HG03342 (cell line): ENCODE results near the gene NFYC.

ENCODE experiments used
- ATAC-seq: cut with Tn5 transposase; IDR thresholded peaks from one replicate; pipeline ENCODE4 v1.9.1; 2021; ENCODE audit warnings: mild to moderate bottlenecking, moderate library complexity; ENCODE audit not compliant: unreplicated experiment

The NFYC gene

GRCh38 chr1:40734882-40735628 lies 43.6 kb downstream of the NFYC start:
- no peak for ATAC-seq

GRCh38 chr1:40736085-40736531 lies 44.6 kb downstream of the NFYC start:
- no peak for ATAC-seq

GRCh38 chr1:40738831-40739230 lies 47.3 kb downstream of the NFYC start:
- no peak for ATAC-seq

GRCh38 chr1:40739455-40740008 lies 48.0 kb downstream of the NFYC start:
- no peak for ATAC-seq

GRCh38 chr1:40740039-40740996 lies 48.8 kb downstream of the NFYC start:
- no peak for ATAC-seq

- no peak for ATAC-seq
Measured at GRCh38 chr1:40740997-40741736, 49.7 kb downstream of the NFYC start.

GRCh38 chr1:40742363-40743061 lies 51.0 kb downstream of the NFYC start:
- ATAC-seq = no peak

- ATAC-seq = no peak
Measured at GRCh38 chr1:40743452-40743851, 51.9 kb downstream of the NFYC start.

- ATAC-seq = no peak
Measured at GRCh38 chr1:40743860-40744259, 52.4 kb downstream of the NFYC start.

- no peak for ATAC-seq
Measured at GRCh38 chr1:40745176-40745575, 53.7 kb downstream of the NFYC start.

- ATAC-seq = no peak
Measured at GRCh38 chr1:40746344-40747090, 55.0 kb downstream of the NFYC start.

- no peak for ATAC-seq
Measured at GRCh38 chr1:40748841-40749718, 57.6 kb downstream of the NFYC start.

- ATAC-seq = no peak
Measured at GRCh38 chr1:40749817-40750216, 58.3 kb downstream of the NFYC start.

GRCh38 chr1:40750451-40750908 lies 59.0 kb downstream of the NFYC start:
- no peak for ATAC-seq

GRCh38 chr1:40751802-40752201 lies 60.3 kb downstream of the NFYC start:
- no peak for ATAC-seq

- no peak for ATAC-seq
Measured at GRCh38 chr1:40753142-40753882, 61.8 kb downstream of the NFYC start.

GRCh38 chr1:40754201-40754600 lies 62.7 kb downstream of the NFYC start:
- no peak for ATAC-seq

GRCh38 chr1:40755067-40755466 lies 63.6 kb downstream of the NFYC start:
- ATAC-seq = no peak
